DMS53 treated with DMSO at 0.1 percent for 48 hours (cell line): ENCODE measurements around the gene HSPB1.
"Not testable (repeated sequence)": the region's sequence is repeated elsewhere in the genome, so short reads cannot be mapped to it uniquely, and the experiment has no call there.

ENCODE experiments used
- DNase-seq: peaks from one replicate; lab custom pipeline; 2025; ENCODE audit not compliant: unreplicated experiment; lab: John Stamatoyannopoulos, UW

Gene HSPB1

DNA sequence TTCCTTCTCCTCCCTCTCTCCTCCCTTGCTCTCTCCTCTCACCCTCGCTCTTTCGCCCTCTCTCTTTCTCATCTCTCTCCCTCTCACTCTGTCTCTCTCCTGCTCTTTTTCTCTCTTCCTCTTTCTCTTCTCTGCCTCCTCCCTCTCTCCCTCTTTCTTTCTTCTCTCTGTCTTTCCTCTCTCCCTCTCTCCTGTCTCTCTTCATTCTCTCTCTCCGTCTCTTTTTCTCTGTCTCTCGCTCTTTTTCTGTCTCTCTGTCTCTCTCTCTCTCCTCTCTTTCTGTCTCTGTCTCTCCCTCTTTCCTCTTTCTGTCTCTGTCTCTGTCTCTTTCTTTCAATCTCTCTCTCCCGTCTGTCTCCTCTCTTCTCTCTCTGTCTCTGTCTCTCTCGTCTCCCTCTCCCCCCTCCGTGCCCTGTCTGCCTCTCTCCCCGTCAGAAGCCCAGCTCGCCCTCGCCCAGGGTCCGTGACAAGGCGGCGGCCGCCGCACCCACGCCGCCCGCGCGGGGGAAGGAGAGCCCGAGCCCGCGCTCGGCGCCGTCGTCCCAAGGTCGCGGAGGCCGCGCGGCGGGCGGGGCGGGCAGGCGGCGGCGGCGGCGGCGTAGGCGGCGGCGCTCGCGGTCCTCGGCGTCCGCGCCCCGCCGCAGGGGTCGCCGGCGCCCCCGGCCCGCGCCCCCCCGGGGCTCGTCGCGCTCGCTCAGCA is 21.3 kb upstream of the HSPB1 start:
- no peak for DNase-seq

DNA sequence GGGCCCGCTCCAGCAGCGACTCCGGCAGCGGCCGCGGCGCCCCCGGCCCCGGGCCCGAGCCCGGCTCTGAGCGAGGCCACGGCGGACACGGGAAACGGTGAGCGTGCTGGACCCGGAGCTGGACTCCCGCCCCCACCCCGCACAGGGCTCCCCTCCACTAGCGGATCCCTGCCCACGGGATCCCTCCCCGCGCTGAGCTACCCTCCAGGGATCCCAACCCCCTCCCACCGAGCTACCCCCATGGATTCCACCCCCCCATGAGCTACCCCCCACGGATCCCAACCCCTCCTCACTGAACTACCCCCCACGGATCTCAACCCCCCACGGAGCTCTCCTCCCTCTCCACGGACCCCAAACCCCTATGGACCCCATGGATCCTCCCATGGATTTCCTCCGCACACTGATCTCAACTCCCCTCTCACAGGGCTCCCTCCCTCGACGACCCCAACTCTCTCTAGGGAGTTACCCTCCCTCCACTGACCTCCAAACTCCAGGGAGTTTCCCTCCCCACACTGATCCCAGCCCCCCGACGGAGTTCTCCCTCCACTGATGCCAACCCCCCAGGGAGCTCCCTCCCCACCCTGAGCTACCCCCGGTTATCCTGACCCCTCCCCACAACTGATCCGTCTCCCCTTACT is 20.6 kb upstream of the HSPB1 start:
- DNase-seq, result no peak

DNA sequence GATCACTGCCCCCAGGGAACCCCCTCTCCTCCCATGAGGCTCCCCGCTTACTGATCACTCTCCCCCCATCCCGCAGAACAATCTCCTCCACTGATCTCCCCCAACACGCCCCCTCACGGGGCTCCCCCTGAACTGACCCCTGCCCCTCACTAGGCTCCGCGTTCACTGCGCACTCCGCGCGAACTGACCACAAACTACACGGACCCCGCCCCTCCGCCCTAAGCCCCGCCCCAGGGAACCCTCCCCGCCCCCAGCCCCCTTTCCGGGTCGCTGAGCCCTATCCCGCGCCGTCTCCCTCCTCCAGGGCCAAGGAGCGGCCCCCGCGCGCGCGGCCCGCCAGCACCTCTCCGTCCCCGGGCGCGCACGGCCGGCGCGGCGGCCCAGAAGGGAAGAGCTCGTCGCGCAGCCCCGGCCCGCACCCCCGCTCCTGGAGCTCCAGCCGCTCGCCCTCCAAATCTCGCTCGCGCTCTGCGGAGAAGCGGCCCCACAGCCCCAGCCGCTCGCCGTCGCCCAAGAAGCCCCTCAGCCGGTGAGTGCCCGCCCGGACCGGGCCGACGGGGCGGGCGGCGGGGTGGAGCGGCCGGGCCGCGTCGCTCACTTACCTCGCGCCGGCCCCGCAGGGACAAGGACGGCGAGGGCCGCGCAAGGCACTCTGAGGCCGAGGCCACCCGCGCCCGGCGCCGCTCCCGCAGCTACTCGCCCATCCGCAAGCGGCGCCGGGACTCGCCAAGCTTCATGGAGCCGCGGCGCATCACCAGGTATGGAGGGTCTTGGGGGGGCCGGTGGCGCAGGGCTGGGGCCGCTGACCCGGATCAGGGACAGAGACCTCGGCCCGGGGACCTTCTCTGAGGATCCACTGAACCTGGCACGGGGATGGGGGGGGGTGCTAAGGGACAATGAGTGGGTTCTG is 19.9 kb upstream of the HSPB1 start:
- DNase-seq, result no peak

DNA sequence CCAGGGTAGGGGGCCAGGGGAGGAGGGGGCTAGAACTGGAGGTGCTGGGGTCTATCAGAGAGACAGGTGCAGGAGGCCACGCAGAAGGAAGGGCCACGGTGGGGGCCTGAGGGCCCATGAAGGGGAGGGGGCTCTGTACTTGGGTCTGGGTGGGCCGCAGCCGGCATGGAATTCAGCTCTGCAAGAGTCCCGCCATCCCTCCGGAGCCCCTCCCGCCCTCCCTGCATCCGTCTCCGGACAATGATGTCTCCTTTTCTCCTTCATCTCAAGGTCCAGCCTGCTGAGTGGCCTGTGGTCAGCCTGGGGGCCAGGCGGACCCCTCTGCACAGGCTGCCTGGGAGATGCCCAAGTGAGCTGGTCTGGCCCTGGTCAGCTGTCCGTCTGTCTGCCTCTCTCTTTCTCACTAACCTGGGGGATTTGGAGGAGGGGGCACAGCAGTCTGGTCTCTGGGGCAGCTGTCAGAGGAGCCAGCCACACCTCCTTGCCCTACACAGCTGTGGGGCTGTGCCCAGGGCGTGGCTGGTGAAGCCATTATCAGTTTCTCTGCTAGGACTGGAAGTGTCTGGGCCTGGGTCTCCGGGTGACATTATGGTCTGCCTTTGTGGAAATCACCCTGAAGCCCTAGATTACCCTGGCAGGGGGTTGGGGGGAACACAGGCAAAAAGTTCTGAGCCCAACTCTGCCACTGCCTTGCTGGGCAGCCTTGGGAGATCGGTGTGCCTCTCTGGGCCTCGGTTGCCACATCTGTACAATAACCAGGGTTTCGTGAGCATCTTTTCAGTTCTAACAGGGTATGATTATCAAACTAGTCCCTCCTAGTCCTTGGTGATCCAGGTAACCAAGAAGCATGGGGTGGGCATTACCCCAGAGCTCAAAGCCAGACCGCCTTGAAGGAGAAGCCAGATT is 19.0 kb upstream of the HSPB1 start:
- DNase-seq, result no peak

DNA sequence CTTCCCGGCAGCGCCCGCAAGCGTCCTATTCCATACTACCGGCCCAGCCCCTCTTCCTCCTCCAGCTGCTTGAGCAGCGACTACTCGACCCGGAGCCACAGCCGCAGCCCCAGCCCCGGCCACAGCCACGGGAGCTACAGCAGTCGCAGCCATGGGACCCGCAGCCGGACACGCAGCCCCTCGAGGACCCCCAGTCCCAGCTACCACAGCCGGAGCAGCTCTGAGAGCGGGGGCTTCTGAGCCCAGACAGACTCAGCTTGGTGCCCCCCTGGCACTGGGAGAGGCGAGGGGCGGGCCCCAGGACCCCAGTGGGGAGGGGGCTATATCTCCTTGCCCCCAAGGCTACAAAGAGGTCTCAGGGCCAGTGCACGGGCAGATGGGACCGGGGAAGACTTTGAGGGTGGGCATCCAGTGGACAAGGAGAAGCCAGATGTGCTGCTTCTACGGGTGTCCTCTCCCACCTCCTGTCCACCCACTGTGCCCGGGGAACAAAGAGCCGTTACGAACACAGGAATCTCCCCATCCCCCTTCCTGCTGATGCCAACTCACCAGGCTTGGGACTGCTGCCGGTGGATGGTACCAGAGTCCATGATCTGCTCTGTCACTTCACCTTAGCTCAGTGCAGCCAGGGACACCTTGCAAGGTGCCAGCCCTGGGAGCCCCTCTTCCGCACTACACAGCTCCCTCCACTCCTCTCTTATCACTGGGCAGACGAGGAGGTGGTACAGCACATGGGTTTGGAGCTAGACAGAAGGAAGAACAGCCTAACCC is 16.7 kb upstream of the HSPB1 start:
- no peak for DNase-seq

DNA sequence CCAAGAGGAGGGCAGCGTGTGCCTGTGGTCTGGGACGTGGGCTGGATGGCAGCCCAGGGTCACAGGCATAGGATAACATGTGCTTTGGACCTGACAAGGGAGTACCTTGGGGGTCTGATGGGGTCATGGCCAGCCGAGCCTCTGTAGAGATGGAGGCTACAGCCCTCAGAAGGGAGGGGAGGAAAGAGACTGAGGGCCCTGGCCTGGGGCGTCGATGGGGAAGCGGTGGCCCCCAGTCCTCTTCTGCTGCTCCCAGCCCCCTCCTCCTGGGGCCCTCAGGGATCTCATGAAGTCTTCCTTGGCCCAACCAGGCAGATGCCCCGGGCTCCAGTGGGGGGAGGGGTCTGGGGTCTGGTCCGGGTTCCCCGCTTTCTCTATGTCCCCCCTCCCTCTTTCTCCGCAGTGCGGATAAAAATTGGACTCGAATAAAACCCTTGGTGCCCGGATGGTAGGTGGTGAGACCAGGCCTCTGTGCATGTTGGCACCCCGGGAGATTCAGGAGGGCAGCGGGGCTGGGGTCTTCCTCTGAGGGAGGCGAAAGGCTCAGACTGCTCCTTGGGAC is 15.6 kb upstream of the HSPB1 start:
- no peak for DNase-seq

DNA sequence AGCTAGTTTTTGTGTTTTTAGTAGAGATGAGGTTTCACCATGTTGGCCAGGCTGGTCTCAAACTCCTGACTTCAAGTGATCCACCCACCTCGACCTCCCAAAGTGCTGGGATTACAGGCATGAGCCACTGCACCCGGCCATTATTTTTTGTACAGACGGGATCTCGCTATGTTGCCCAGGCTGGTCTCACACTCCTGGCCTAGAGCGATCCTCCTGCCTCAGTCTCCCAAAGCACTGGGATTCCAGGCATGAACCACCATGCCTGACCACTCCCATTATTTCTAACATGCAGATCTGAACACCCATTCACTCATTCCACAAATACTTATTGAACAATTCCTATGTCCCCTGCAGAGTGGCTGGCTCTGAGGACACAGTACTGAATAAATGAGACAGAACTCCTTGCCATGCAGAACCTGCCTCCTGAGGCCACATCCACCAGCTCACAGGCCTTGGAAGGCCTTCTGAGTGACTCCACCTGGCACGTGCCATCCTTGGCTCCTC is 11.6 kb upstream of the HSPB1 start:
- not testable (repeated sequence) for DNase-seq

DNA sequence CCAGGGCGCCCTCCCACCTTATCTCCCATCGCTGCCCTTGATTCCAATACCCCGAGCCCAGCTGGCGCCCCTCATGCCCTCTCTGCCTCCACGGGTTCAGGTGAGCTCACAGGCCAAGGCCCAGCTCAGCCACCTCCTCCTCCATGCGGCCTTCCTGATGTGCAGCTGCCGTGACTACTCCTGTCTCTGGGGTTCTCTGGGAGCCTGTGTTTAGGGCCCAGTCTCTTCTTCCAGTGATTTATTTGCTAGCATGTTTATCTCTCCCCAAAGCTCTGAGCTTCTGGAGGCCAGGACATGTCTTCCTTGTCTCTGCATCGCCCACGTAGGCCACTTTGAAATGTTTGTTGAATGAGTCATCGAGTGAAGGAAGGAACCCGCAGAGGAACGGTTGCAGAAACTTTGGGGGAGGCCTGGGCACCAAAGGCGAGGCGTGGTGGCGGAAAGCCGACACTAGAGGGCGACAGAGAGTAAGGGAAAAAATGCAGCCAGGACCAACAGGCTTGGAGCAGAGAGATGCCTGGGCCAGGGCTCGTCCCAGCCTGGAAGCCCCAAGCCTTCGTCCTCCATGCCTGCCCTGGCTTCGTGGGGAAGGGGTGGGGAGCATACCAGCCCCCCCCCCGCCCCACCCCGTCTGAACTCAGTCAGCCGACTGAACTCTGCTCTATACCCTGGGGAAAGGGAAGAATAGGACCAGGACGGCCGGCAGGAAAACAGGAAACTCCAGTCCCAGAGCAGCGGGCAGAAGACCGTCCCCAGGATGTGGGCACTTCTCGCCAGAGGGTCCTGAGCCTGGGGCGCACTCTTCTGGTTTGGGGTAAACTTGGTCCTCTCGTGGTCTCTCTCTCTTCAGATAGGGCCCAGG is 10.9 kb upstream of the HSPB1 start:
- peak; percentile 91 for DNase-seq

DNA sequence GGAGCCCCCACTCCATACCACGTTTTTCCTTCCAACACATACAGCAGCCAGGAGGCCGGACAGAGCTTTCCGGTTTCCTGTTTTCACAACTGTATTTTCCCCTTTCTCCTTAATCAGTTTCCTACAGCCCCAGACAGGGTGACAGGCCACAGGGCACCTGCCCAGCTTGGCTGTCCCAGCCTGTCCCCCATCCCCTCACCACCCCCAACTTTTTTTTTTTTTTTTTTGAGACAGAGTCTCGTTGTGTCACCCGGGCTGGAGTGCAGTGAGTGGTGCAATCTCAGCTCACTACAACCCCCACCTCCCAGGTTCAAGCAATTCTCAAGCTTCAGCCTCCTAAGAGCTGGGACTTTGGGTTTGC is 10.3 kb upstream of the HSPB1 start:
- DNase-seq, result peak; percentile 60

DNA sequence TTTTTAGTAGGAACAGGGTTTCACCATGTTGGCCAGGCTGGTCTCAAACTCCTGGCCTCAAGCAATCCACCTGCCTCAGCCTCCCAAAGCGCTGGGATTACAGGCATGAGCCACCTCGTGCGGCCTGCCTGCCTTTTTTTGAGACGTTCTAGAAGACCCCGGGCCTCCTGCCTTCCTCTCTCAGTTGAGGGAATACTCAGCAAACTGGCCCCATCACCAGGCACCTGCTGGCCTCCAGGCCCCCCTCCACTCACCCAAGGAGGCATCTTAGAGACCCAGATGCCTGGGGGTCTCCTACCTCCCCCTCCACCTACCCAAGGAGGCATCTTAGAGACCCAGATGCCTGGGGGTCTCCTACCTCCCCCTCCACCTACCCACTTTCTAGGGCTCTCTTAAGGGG is 9.6 kb upstream of the HSPB1 start:
- not testable (repeated sequence) for DNase-seq

DNA sequence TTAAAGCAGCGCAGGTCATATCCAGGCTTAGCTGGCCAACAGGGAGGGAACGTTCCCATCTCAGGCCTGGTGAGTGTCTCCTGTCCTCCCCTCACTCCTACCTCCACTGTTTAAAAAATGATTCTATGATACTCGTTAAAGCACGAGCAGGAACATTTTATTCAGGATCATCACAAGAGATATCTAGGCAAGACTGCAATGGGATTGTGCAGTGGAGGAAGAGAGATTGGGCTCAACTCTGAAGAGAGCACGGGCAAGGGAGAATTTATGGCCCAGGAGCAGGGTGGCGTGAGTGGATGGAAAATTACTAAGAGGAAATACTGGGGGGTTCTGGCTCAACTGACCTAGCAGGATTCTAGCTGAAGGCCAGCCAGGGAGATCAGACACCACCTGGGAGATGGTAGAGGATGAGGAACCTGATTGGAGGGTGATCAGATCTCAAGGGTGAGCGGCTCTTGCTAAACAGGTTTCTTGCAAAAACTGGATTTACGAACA is 9.0 kb upstream of the HSPB1 start:
- DNase-seq, result no peak

DNA sequence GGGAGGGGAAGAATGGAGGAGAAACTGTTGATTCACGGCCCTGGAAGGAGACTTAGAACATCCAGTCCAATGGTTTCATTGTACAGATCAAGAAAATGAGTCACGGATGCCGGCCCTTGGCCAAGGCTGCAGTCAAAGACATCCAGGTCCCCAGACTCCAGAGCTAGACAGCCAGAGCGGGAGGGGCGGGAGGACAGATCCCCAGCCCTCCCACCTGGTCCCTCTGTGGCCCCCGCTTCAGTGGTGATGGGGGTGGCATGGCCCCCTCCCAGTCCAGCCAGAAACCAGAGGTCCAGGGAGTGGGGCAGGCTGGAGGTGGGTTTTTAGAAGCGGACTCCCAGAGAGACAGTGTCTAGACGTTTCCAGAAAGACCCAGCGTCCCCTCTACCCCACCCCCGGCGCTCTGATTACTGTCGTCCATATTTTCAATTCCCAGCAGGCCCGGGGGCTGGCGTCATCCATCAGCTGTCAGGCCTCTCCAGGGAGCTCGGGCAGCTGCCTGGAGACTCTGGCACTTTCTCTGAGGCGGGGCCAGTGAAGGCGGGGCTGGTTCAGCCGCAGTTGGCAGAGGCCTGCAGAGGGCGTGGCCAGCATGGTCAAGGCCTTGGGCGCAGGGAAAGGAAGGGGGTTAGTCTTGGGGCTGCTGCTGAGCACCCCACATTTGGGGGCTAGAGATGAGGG is 8.0 kb upstream of the HSPB1 start:
- DNase-seq, result peak; percentile 80

DNA sequence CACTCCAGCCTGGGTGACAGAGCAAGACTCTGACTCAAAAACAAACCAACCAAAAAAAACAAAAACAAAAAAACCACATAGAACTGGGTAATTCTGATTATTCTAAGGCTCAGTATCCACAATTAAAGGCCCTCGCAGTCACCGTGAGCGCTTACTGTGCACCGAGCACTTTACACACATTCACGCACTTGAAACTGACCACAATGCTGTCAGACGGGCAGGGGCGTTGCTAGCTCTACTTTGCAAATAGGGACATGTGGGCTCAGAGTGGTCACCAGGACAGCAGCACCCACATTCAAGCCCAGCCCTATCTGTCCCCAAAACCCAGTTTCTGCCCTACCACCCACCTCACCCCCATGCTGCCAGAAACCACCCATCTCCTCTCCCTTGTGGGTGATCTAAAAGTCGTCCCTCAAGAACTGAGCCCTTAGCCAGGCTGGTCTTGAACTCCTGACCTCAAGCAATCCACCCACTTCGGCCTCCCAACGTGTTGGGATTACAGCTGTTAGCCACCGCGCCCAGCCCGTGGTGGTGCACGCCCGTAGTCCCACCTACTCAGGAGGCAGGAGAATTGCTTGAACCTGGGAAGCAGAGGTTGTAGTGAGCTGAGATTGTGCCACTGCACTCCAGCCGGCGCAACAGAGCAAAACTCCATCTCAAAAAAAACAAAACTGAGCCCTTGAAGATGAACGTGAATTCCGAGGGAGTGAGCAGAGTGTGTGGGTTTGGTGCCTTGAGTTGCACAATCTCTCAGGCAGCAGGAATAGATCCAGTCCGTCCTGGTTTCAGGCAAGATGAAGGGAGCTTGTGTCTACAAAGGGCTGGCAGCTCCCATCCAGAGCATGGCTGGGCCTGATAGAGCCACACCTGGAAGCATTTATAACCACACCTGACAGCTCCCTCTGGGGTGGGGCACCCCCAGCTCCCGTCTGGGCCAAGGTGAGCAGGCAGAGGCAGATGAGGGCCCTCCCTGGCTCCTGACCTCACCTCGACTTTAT is 5.4 kb upstream of the HSPB1 start:
- no peak for DNase-seq

DNA sequence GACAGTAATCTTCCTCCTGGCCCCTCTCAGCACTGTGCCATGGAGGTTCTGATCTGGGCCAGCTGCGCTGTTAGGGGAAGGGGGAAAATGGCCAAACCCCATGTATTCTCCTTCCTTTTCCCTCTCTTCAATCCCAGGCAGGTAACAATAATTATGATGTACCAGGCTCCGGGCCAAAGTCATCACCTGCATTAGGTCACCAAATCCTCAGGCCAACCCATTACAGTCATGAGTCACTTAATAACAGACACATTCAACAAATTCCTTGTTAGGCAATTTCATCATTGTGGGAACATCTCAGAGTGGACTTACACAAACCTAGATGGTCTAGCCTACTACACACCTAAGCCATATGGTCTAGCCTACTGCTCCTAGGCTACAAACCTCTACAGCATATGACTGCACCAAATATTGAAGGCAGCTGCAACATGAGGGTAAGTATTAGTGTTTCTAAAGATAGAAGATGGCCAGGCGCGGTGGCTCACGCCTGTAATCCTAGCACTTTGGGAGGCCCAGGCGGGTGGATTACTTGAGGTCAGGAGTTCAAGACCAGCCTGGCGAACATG is 2.2 kb upstream of the HSPB1 start:
- peak; percentile 89 for DNase-seq

DNA sequence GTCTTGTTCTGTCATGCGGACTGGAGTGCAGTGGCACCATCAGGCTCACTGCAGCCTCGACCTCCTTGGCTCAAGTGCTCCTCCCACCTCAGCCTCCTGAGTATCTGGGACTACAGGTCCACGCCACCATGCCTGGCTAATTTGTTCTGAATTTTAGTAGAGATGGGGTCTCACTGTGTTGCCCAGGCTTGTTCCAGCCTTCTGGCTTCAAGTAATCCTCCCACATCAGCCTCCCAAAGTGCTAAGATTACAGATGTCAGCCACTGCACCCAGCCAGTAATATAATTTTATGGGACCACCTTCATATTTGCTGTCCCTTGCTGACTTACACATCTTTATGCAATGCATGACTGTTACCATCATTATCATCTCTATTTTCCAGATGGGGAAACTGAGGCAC is 1.5 kb upstream of the HSPB1 start:
- DNase-seq, result no peak
